Loucy (cell line): Measurements from ENCODE around the gene DNASE2.

Experiments used
- EZH2phosphoT487 ChIP-seq: fragments of 200-600 bp; IDR thresholded peaks from 2 replicates; pipeline ENCODE4 v1.6.1; 2018; ENCODE audit warnings: antibody characterized with exemption, mild to moderate bottlenecking, moderate library complexity, borderline replicate concordance
- TF ChIP-seq, protein P1 (sequence below): fragments of 200-600 bp; sonication (generic); conservative IDR thresholded peaks from 2 replicates; pipeline ENCODE4 v1.5.1; 2014; ENCODE audit warnings: mild to moderate bottlenecking, antibody characterized with exemption, low read length

DNA sequence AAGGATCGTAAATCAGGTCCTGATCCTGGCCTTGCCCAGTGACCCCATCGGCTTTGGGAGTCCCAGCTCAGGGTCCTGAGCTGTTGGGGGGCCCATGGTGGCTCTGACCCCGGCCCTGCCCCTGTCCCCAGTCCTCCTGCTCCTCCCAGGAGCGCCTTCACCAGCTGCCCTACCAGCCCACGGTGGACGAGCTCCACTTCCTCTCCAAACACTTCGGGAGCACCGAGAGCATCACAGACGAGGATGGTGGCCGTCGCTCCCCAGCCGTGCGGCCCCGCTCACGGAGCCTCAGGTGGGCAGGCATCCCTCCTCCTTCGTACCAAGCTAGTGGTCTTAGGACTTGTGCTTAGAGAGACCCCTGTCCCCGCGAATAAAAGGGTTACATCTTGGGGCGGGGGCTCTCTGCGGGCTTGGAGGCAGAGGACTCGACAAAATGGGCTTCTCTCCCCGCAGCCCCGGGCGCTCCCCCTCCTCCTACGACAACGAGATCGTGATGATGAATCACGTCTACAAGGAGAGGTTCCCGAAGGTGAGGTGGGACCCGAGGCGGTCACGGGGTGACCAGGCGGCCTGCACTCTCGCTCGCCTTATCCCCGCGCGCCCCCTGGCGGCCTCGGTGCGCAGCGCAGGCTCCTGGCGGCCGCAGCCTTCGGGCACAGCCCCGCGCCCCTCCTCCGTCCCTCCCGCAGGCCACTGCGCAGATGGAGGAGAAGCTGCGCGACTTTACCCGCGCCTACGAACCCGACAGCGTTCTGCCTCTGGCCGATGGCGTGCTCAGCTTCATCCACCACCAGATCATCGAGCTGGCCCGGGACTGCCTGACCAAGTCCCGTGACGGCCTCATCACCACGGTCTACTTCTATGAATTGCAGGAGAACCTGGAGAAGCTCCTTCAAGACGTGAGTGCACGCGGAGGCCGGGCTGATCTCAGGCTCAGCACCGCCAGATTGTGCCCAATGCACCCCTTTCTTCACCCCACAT, 33.8 kb downstream of the DNASE2 start:
- TF ChIP-seq, protein P1, sequence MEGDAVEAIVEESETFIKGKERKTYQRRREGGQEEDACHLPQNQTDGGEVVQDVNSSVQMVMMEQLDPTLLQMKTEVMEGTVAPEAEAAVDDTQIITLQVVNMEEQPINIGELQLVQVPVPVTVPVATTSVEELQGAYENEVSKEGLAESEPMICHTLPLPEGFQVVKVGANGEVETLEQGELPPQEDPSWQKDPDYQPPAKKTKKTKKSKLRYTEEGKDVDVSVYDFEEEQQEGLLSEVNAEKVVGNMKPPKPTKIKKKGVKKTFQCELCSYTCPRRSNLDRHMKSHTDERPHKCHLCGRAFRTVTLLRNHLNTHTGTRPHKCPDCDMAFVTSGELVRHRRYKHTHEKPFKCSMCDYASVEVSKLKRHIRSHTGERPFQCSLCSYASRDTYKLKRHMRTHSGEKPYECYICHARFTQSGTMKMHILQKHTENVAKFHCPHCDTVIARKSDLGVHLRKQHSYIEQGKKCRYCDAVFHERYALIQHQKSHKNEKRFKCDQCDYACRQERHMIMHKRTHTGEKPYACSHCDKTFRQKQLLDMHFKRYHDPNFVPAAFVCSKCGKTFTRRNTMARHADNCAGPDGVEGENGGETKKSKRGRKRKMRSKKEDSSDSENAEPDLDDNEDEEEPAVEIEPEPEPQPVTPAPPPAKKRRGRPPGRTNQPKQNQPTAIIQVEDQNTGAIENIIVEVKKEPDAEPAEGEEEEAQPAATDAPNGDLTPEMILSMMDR, result peak; percentile 91
- TF ChIP-seq EZH2phosphoT487, result no peak
